GM19397 (cell line): ENCODE results near the gene MYL2.
"Not testable (repeated sequence)": the region's sequence is repeated elsewhere in the genome, so short reads cannot be mapped to it uniquely, and the experiment has no call there.

ENCODE experiments used
- ATAC-seq: cut with Tn5 transposase; IDR thresholded peaks from one replicate; pipeline ENCODE4 v1.9.1; 2021; ENCODE audit warnings: mild to moderate bottlenecking, moderate library complexity; ENCODE audit not compliant: unreplicated experiment

The MYL2 gene, protein sequence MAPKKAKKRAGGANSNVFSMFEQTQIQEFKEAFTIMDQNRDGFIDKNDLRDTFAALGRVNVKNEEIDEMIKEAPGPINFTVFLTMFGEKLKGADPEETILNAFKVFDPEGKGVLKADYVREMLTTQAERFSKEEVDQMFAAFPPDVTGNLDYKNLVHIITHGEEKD

GRCh38 chr12:110920324-110920910, at the start of gene MYL2:
TSS of gene MYL2 (minus strand) at chr12:110920579. CDS start at chr12:110920529, 50 bp downstream.
- ATAC-seq: no peak

- ATAC-seq: no peak
Observed at GRCh38 chr12:110966081-110966760, 45.8 kb upstream of the MYL2 start.

DNA sequence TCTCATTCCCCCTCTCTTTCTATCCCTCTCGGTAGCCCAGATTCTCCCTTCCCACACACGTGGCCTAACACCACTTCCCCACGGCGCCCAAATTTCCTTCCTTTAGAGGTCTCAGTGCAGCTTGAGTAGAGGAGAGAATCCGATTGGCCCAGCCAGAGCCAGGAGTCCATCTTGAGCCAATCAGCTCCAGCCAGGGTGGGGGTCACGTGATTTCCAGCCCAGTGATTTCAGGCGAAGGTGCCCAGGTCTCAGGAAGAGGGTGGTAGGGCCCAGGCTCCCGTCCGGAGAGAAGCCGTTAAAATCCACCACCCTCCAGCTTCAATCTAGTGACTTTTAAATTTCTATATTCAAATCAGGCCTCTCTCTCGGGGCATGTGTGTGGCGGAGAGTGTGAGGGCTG, 45.2 kb upstream of the MYL2 start:
- no peak for ATAC-seq

DNA sequence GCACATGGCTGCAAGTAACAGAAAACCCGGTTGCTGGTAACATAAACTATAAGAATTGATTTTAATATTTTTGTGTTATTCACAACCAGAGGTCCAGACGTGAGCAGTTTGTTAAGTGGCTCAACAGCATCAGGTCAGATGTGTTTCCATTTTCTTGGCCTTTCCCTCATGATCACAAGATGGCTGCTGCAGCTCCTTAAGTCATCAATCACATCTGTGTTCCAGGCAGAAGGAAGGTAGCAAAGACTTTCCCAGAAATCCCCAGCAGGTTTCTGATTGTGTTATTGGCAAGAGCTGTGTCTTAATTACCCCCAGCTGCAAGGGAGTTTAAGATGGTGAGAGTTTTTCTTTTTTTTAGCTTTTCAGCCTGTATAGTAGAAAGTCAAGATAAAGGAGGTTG, 40.4 kb upstream of the MYL2 start:
- ATAC-seq: no peak

- no peak for ATAC-seq
Observed at GRCh38 chr12:110957652-110958051, 37.3 kb upstream of the MYL2 start.

DNA sequence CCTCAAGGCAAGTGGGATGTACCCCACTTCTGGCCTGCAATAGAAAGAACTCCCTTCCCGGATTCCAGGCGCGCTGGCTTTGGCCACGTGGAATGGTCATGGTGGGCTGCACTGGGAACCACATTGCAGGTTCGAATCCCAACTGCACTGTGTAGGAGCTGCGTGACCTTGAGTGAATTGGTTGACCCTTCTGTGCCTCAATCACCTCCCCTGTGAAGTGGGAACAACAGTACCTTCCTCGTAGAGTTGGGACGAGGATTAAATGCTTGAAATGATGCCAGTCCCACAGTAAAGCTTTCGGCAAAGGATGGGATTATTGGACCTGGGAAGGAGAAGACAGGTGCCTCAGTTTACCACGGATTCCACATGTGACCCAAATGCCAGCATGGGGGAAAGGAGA, 36.8 kb upstream of the MYL2 start:
- no peak for ATAC-seq

DNA sequence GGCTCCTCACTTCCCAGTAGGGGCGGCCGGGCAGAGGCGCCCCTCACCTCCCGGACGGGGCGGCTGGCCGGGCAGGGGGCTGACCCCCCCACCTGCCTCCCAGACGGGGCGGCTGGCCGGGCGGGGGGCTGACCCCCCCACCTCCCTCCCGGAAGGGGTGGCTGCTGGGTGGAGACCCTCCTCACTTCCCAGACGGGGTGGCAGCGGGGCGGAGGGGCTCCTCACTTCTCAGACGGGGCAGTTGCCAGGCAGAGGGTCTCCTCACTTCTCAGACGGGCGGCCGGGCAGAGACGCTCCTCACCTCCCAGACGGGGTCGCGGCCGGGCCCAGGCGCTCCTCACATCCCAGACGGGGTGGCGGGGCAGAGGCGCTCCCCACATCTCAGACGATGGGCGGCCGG, 30.5 kb upstream of the MYL2 start:
- ATAC-seq: not testable (repeated sequence)

GRCh38 chr12:110950466-110950865, 30.1 kb upstream of the MYL2 start:
- not testable (repeated sequence) for ATAC-seq

DNA sequence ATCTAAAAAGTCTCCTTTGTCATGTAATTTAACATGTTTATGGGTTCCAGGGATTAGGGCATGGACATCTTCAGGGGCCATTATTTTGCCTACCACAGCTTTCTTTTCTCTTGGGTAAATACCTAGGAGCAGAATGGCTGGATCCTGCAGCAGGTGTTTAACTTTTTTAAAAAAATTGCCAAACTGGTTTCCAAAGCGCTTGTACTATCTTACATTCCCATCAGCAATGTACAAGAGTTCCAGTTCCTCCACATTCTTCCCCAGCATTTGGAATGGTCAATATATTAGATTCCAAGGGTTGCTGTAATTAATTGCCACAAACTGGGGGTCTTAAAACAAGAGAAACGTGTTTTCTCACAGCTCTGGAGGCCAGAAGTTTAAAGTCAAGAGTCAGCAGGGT, 27.7 kb upstream of the MYL2 start:
- no peak for ATAC-seq

DNA sequence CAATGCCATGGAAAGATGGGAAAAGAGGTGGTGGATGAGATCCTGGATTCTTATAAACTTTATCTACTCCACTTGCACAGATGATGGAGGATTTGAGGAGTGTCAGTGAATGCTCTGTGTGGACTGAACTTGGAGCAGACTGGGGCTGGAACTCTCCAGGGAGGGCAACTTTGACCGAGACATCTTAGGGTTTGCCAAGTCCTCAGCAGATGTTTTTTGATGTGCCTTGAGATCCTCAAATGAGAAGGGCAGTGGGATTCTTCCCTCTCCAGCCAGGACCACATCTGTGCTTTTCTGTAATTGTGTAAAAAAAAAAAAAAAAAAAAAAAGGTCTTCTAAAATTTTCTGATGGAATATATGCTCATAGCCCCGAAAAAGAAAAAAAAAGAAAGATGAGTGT, 23.0 kb upstream of the MYL2 start:
- ATAC-seq: no peak

DNA sequence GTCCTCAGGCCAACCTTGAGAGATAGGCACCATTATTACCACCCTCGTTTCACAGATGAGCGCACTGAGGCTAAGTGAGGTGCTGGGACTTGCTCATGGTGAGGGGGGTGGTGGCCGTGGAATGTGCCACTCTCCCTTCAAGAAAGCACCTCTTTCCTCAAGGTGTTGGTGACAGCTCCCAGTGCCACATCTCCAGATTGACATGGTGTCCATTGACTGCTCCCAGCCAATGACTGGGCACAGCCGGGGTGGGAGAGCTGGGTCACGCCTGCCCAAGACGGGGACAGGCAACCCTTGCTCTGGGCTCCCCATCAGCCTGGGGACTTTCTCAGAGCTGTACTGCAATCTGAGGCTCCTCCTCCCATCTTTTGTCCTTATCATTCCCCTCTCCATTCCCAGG, 21.0 kb upstream of the MYL2 start:
- ATAC-seq: no peak

GRCh38 chr12:110940933-110941332, 20.6 kb upstream of the MYL2 start:
- no peak for ATAC-seq

- ATAC-seq: no peak
Observed at GRCh38 chr12:110940296-110940695, 19.9 kb upstream of the MYL2 start.

- ATAC-seq: no peak
Observed at GRCh38 chr12:110937104-110937641, 16.8 kb upstream of the MYL2 start.

DNA sequence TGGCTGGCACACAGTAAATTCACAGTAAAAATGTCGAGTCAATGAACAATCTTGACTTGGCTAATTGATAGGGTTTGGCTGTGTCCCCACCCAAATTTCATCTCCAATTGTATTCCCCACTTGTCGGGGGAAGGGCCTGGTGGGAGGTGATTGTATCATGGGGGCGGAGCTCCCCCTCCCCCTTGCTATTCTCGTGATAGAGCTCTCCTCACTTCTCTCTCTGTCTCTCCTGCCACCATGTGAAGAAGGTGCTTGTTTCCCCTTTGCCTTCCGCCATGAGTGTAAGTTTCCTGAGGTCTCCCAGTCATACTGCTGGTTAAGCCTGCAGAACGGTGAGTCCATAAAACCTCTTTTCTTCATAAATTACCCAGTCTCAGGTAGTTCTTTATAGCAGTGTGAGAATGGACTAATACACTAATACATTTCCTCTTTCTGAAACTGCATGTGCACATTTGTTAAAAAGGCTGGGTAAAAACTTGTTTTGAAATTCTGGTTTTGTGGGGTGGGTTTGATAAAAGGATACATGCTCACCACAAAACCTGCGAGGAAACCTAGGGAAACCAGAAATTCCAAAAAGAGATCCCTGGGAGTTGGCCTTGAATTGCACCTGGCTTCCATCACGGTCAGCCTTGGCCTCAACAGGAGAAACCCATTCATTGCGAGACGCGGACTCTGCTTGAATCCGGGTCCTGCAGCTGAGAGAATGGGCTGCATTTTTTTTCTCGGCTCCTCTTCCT, 16.2 kb upstream of the MYL2 start:
- ATAC-seq: no peak

- ATAC-seq: no peak
Observed at GRCh38 chr12:110935588-110935987, 15.2 kb upstream of the MYL2 start.

DNA sequence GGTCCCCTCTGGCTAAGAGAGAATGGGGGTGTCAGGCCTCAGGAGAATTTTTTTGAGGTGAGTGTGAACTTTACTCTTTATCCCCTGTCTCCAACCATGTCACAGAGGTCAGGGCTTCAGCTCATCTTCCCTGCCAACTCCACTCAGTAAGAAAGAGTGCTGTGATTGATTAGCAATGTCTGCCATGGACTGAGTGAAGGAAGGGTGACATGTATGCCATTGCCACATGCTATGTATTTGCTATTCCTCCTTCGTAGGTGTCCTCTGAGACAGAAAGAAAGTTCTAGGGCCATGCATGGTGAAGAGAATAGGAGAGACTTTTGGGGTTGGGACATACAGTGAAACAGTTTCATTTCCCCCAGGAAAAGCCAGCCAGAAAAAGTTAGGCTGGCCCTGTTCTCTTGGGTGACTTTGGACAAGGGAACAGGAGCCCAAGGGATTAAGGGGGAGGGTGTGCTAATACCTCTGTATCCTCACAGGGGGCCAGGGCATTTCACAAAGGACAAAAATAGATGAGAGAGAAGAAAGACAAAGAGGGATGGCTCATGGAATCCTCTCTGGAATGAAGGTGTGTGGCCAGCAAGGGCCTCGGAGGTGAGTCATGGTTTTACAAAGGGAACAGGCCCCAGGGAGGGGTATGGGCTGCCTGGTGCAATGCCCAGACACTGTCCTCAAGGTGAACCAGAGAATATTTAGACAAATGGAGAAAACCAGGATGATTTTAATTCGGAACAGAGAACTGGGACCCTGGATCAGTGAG, 13.9 kb upstream of the MYL2 start:
- ATAC-seq: no peak

DNA sequence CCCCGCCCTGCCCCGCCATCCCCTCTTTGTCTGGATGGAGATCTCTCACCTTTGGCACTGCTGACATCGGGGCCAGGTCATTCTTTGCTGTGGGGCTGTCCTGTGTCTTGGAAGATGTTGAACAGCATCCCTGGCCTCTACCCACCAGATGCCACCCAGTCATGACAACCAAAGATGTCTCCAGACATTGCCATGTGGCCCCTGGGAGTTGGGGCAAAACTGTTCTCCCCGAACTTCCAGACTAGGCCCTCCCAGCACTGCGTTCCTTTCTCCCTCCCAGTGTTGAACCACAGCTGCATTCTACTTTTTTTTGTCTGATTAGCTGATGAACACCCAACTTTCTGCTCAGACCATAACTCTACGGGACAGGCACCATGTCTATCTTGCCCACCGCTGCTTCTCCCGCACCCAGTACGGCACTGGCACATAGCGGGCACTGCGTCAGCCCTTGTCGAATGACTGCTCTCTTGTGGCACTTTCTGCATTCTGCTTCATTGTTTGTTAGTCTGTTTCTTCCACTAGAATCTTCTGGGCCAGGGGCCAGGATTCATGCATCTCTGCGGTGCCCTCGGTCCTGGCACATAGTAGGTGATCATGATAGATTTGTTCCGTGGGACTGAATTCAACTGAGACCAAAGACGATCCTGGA, 13.1 kb upstream of the MYL2 start:
- ATAC-seq: no peak

GRCh38 chr12:110932046-110932445, 11.7 kb upstream of the MYL2 start:
- ATAC-seq: no peak

GRCh38 chr12:110931315-110931728, 10.9 kb upstream of the MYL2 start:
- no peak for ATAC-seq
